Measurements from ENCODE around the gene ZBTB20.

The ZBTB20 gene

GRCh38 chr3:114762144-114762543, 384.9 kb downstream of the ZBTB20 start:
- no peak for DNase-seq (ENCODE audit: low spot score)

GRCh38 chr3:114760679-114761078, 386.4 kb downstream of the ZBTB20 start:
- no peak for DNase-seq (ENCODE audit: low spot score)

- DNase-seq (ENCODE audit: low spot score): no peak
These were observed 388.0 kb downstream of the ZBTB20 start for GRCh38 chr3:114758831-114759699.

GRCh38 chr3:114756506-114757279, 390.4 kb downstream of the ZBTB20 start:
- no peak for DNase-seq (ENCODE audit: low spot score)

GRCh38 chr3:114746502-114746901, 400.6 kb downstream of the ZBTB20 start:
- DNase-seq (ENCODE audit: low spot score): no peak

GRCh38 chr3:114745322-114746240, 401.5 kb downstream of the ZBTB20 start:
- no peak for DNase-seq (ENCODE audit: low spot score)

- DNase-seq (ENCODE audit: low spot score): no peak
These were observed 403.2 kb downstream of the ZBTB20 start for GRCh38 chr3:114743746-114744485.

- no peak for DNase-seq (ENCODE audit: low spot score)
These were observed 406.0 kb downstream of the ZBTB20 start for GRCh38 chr3:114741066-114741465.

- DNase-seq (ENCODE audit: low spot score): no peak
These were observed 407.5 kb downstream of the ZBTB20 start for GRCh38 chr3:114739627-114740026.

GRCh38 chr3:114732353-114732752, 414.7 kb downstream of the ZBTB20 start:
- no peak for DNase-seq (ENCODE audit: low spot score)

- no peak for DNase-seq (ENCODE audit: low spot score)
These were observed 416.7 kb downstream of the ZBTB20 start for GRCh38 chr3:114730397-114730796.

- no peak for DNase-seq (ENCODE audit: low spot score)
These were observed 419.7 kb downstream of the ZBTB20 start for GRCh38 chr3:114727373-114727772.

- DNase-seq (ENCODE audit: low spot score): no peak
These were observed 421.1 kb downstream of the ZBTB20 start for GRCh38 chr3:114725966-114726365.

- DNase-seq (ENCODE audit: low spot score): no peak
These were observed 424.6 kb downstream of the ZBTB20 start for GRCh38 chr3:114722530-114722929.

GRCh38 chr3:114721864-114722263, 425.2 kb downstream of the ZBTB20 start:
- no peak for DNase-seq (ENCODE audit: low spot score)

- DNase-seq (ENCODE audit: low spot score): no peak
These were observed 425.9 kb downstream of the ZBTB20 start for GRCh38 chr3:114721209-114721608.

- DNase-seq (ENCODE audit: low spot score): no peak
These were observed 428.2 kb downstream of the ZBTB20 start for GRCh38 chr3:114718898-114719210.

GRCh38 chr3:114718071-114718897, 428.8 kb downstream of the ZBTB20 start:
- DNase-seq (ENCODE audit: low spot score): no peak

GRCh38 chr3:114716916-114717315, 430.2 kb downstream of the ZBTB20 start:
- no peak for DNase-seq (ENCODE audit: low spot score)

GRCh38 chr3:114716126-114716525, 431.0 kb downstream of the ZBTB20 start:
- DNase-seq (ENCODE audit: low spot score): no peak

All from CD4-positive, alpha-beta T cell treated with Interleukin-2 at 100 ng/mL for 4 hours (primary cell).